GM12878 (cell line): ENCODE data around the gene KCNK7. TPM values are rescaled to one million over a fixed set of nuclear protein-coding genes. Genes with fewer than 3 reads are reported as not detected.

Source experiments
- CHD2 ChIP-seq: IDR thresholded peaks from 2 replicates; pipeline ENCODE4 v1.6.1; 2011; ENCODE audit warnings: low read depth, low read length, improper control_type of control experiment, borderline replicate concordance
- CREM ChIP-seq: IDR thresholded peaks from 2 replicates; pipeline ENCODE4 v1.6.1; 2014; ENCODE audit warnings: antibody characterized with exemption, low read depth
- E4F1 ChIP-seq: fragments of 450-650 bp; IDR thresholded peaks from 2 replicates; pipeline ENCODE4 v1.6.1; 2018; ENCODE audit warnings: borderline replicate concordance, mild to moderate bottlenecking; ENCODE audit not compliant: partially characterized antibody
- EZH2 ChIP-seq: IDR thresholded peaks from 2 replicates; pipeline ENCODE4 v1.6.1; 2012; ENCODE audit warnings: low read depth, mild to moderate bottlenecking, control low read depth, inconsistent platforms, low read length, borderline replicate concordance; ENCODE audit not compliant: control insufficient read depth
- FOXK2 ChIP-seq: fragments of 450-650 bp; IDR thresholded peaks from 2 replicates; pipeline ENCODE4 v1.6.1; 2017; ENCODE audit warnings: mild to moderate bottlenecking, moderate library complexity
- HDAC6 ChIP-seq: fragments of 200-600 bp; sonication (generic); IDR thresholded peaks from one replicate; pipeline ENCODE4 v1.8.0; 2017; ENCODE audit warnings: antibody characterized with exemption; ENCODE audit not compliant: unreplicated experiment
- IKZF2 ChIP-seq, 2 experiments: fragments of 450-650 bp; IDR thresholded peaks; 2 replicates each; pipeline ENCODE4 v1.6.1; 2017; ENCODE audit warnings: mild to moderate bottlenecking in 2 of 2, moderate library complexity in 2 of 2
- IRF4 ChIP-seq: IDR thresholded peaks from 2 replicates; pipeline ENCODE4 v1.6.1; 2011; ENCODE audit warnings: low read depth, low read length
- JUND ChIP-seq: IDR thresholded peaks from 2 replicates; pipeline ENCODE4 v1.6.1; 2012; ENCODE audit warnings: low read depth, mild to moderate bottlenecking, low read length, improper control_type of control experiment, moderate library complexity
- MYB ChIP-seq: fragments of 150-350 bp; IDR thresholded peaks from 2 replicates; pipeline ENCODE4 v1.6.1; 2014; ENCODE audit warnings: mild to moderate bottlenecking, low read depth, low read length, borderline replicate concordance
- NFXL1 ChIP-seq: fragments of 450-650 bp; IDR thresholded peaks from 2 replicates; pipeline ENCODE4 v1.6.1; 2017; ENCODE audit warnings: antibody characterized with exemption, mild to moderate bottlenecking, borderline replicate concordance
- NFYB ChIP-seq: IDR thresholded peaks from 2 replicates; pipeline ENCODE4 v1.6.1; 2011; ENCODE audit warnings: low read depth, mild to moderate bottlenecking, low read length, improper control_type of control experiment, moderate library complexity; ENCODE audit not compliant: insufficient read depth
- NR2C2 ChIP-seq: IDR thresholded peaks from 2 replicates; pipeline ENCODE4 v1.6.1; 2011; ENCODE audit warnings: borderline replicate concordance, low read depth; ENCODE audit not compliant: control insufficient read depth, insufficient read length
- POLR2AphosphoS2 ChIP-seq: IDR thresholded peaks from 2 replicates; pipeline ENCODE4 v1.6.1; 2011; ENCODE audit warnings: low read depth, mild to moderate bottlenecking, low read length, improper control_type of control experiment, moderate library complexity
- REST ChIP-seq: IDR thresholded peaks from 2 replicates; pipeline ENCODE4 v1.6.1; 2012; ENCODE audit warnings: mild to moderate bottlenecking, low read depth, low read length
- STAT3 ChIP-seq: IDR thresholded peaks from 2 replicates; pipeline ENCODE4 v1.6.1; 2011; ENCODE audit warnings: low read depth, low read length, improper control_type of control experiment
- SUPT20H ChIP-seq: IDR thresholded peaks from 2 replicates; pipeline ENCODE4 v1.6.1; 2011; ENCODE audit warnings: low read depth, mild to moderate bottlenecking, low read length, moderate library complexity, borderline replicate concordance; ENCODE audit not compliant: control insufficient read depth
- TBL1XR1 ChIP-seq: IDR thresholded peaks from 2 replicates; pipeline ENCODE4 v1.6.1; 2012; ENCODE audit warnings: low read depth, low read length, improper control_type of control experiment
- TCF12 ChIP-seq: IDR thresholded peaks from 2 replicates; pipeline ENCODE4 v1.6.1; 2011; ENCODE audit warnings: low read depth, mild to moderate bottlenecking, low read length
- WRNIP1 ChIP-seq: IDR thresholded peaks from 2 replicates; pipeline ENCODE4 v1.6.1; 2011; ENCODE audit warnings: low read depth, low read length, improper control_type of control experiment, borderline replicate concordance
- ZNF207 ChIP-seq: fragments of 450-650 bp; IDR thresholded peaks from 2 replicates; pipeline ENCODE4 v1.6.1; 2014; ENCODE audit warnings: antibody characterized with exemption, mild to moderate bottlenecking, borderline replicate concordance
- polyA plus RNA-seq, 11 experiments: library from polyadenylated mRNA; depleted of rRNA in 4 of 11; unstranded in 6 of 11; stranded (reverse) in 5 of 11; fragments of >200 nt; fragmentation: Nextera tagmentation in 4 of 11; fragmentation: Illumina TruSeq in 1 of 11; extraction: Ambion mirVana in 4 of 11; extraction: Trizol in 1 of 11; gene quantifications; 1 replicate in 1 of 11; 2 replicates in 10 of 11; pipeline versions ENCODE4 v1.2.1 to v1.2.3, GENCODE V29; 2011 to 2016; ENCODE audit warnings: inconsistent platforms in 2 of 11, missing spikeins in 2 of 11, low read depth in 1 of 11
- total RNA-seq, 4 experiments: library from RNA; depleted of rRNA in 3 of 4; stranded (reverse); fragments of >200 nt in 3 of 4; fragmentation: Illumina TruSeq in 1 of 4; extraction: Trizol in 1 of 4; gene quantifications; 2 replicates each; pipeline versions ENCODE4 v1.2.1 to v1.2.3, GENCODE V29; 2013 to 2021
- TF ChIP-seq, protein P1 (sequence below): fragments of 150-350 bp; IDR thresholded peaks from 2 replicates; pipeline ENCODE4 v1.6.1; 2014; ENCODE audit warnings: mild to moderate bottlenecking, low read depth, low read length

KCNK7 gene
- total and polyA plus RNA-seq, 10 of the 15 experiments (the other 5 are each of a cell fraction or from before 2014, with no cell fraction given), result 0.11 to 0.54 (median 0.23) TPM; not detected in 7

DNA sequence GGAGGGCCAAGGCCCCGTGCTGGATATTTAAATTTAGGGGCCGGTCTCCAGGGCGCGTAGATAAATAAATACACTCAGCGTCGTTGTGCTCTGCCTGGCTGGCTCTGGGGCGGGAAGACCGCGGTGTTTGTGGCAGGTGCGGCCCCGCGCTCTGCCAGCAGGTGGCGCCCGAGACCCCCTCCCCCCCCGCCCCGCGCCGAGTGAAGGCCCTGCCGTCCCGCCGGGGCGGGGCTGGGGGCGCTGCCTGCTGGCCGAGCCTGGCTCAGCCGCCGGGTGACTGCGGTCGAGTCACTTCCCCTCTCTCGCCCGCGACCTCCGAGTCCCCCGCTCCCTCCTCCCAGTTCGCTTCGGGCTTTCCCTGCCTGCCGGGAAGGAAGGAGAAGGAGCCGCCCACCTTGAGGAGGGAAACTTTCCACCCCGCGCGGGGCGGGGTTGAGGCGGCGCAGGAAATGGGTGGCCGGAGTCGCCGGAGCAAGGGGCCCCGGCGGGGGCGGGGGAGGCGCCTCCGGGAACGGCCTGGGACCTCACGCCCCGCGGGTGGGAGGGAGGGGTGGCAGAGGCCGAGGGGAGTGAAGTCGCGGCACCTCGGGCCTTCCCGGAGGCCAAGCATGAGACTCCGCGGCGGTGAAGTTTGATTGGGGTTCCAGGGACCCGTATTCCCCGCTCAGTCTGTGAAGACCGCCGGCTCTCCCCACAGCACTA lies 21.3 kb downstream of the KCNK7 start (continued):
- TF ChIP-seq SUPT20H (no peak), NFXL1 (no peak), IRF4 (peak; percentile 79), FOXK2 (no peak), HDAC6 (no peak), JUND (no peak), POLR2AphosphoS2 (no peak), NR2C2 (no peak), ZNF207 (no peak; the same call in 1 of the 2 replicates), MYB (no peak), STAT3 (no peak), REST (no peak), WRNIP1 (no peak), TCF12 (0 out of 2 replicates have a peak, but pooled peaks have one; percentile 67), E4F1 (no peak), CREM (0 out of 2 replicates have a peak, but pooled peaks have one; percentile 57), NFYB (no peak), IKZF2 (IDR thresholded peaks at IDR 0.05) (peak; percentile 97 to 98), CHD2 (no peak), EZH2 (no peak), TBL1XR1 (peak; percentile 69)
- TF ChIP-seq, protein P1, sequence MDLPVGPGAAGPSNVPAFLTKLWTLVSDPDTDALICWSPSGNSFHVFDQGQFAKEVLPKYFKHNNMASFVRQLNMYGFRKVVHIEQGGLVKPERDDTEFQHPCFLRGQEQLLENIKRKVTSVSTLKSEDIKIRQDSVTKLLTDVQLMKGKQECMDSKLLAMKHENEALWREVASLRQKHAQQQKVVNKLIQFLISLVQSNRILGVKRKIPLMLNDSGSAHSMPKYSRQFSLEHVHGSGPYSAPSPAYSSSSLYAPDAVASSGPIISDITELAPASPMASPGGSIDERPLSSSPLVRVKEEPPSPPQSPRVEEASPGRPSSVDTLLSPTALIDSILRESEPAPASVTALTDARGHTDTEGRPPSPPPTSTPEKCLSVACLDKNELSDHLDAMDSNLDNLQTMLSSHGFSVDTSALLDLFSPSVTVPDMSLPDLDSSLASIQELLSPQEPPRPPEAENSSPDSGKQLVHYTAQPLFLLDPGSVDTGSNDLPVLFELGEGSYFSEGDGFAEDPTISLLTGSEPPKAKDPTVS, result no peak
